H9 (cell line): ENCODE measurements around the gene HSPG2. TPM values are rescaled to one million over a fixed set of nuclear protein-coding genes. Genes with fewer than 3 reads are reported as not detected.

Source experiments
- DNase-seq: peaks from one replicate; pipeline ENCODE4 v3.0.0-alpha.2; 2017
- H2AFZ ChIP-seq: one replicate; pipeline ENCODE4 v1.6.1; 2013; ENCODE audit warnings: mild to moderate bottlenecking, low read length, control low read depth, moderate library complexity
- H2AK5ac ChIP-seq: 2 replicates; pipeline ENCODE4 v1.6.1; 2013; ENCODE audit warnings: low read length, control low read depth, mixed read lengths; ENCODE audit not compliant: insufficient read length
- H2BK120ac ChIP-seq: one replicate; pipeline ENCODE4 v1.6.1; 2013; ENCODE audit warnings: low read depth, mild to moderate bottlenecking, low read length, control low read depth, inconsistent platforms; ENCODE audit not compliant: poor library complexity, severe bottlenecking
- H2BK12ac ChIP-seq: 2 replicates; pipeline ENCODE4 v1.6.1; 2013; ENCODE audit warnings: low read length, control low read depth, mixed read lengths, low read depth; ENCODE audit not compliant: insufficient read length
- H2BK15ac ChIP-seq: 2 replicates; pipeline ENCODE4 v1.6.1; 2013; ENCODE audit warnings: low read depth, low read length, control low read depth
- H2BK20ac ChIP-seq: one replicate; pipeline ENCODE4 v1.6.1; 2013; ENCODE audit warnings: low read depth, mild to moderate bottlenecking, low read length, control low read depth, inconsistent platforms; ENCODE audit not compliant: poor library complexity, severe bottlenecking
- H2BK5ac ChIP-seq: 2 replicates; pipeline ENCODE4 v1.6.1; 2013; ENCODE audit warnings: low read length, control low read depth, mixed read lengths; ENCODE audit not compliant: insufficient read length
- H3K14ac ChIP-seq: 2 replicates; pipeline ENCODE4 v1.6.1; 2013; ENCODE audit warnings: low read length, control low read depth; ENCODE audit not compliant: insufficient read depth
- H3K18ac ChIP-seq: 2 replicates; pipeline ENCODE4 v1.6.1; 2013; ENCODE audit warnings: low read depth, mild to moderate bottlenecking, mixed read lengths, low read length, control low read depth; ENCODE audit not compliant: insufficient read length
- H3K23ac ChIP-seq: 2 replicates; pipeline ENCODE4 v1.6.1; 2013; ENCODE audit warnings: low read length, control low read depth, mixed read lengths, low read depth; ENCODE audit not compliant: insufficient read length
- H3K23me2 ChIP-seq: 2 replicates; pipeline ENCODE4 v1.6.1; 2013; ENCODE audit warnings: low read depth, mild to moderate bottlenecking, mixed read lengths, low read length, control low read depth; ENCODE audit not compliant: insufficient read length, poor library complexity, severe bottlenecking
- H3K27ac ChIP-seq: 2 replicates; pipeline ENCODE4 v1.5.1; 2013; ENCODE audit warnings: low read length, control low read depth, mixed read lengths, low read depth; ENCODE audit not compliant: insufficient read length
- H3K27me3 ChIP-seq: 2 replicates; pipeline ENCODE4 v1.6.1; 2013; ENCODE audit warnings: low read length, control low read depth, inconsistent platforms; ENCODE audit not compliant: insufficient read depth
- H3K4ac ChIP-seq: 2 replicates; pipeline ENCODE4 v1.6.1; 2013; ENCODE audit warnings: low read depth, mild to moderate bottlenecking, control low read depth, inconsistent platforms, low read length, moderate library complexity
- H3K4me1 ChIP-seq: 2 replicates; pipeline ENCODE4 v1.6.1; 2013; ENCODE audit warnings: low read length, control low read depth, inconsistent platforms; ENCODE audit not compliant: insufficient read depth
- H3K4me2 ChIP-seq: 2 replicates; pipeline ENCODE4 v1.6.1; 2013; ENCODE audit warnings: low read length, control low read depth, mixed read lengths; ENCODE audit not compliant: insufficient read length, insufficient read depth
- H3K56ac ChIP-seq: 2 replicates; pipeline ENCODE4 v1.6.1; 2013; ENCODE audit warnings: low read depth, mild to moderate bottlenecking, mixed read lengths, low read length, control low read depth; ENCODE audit not compliant: insufficient read length
- H3K79me1 ChIP-seq: 2 replicates; pipeline ENCODE4 v1.6.1; 2013; ENCODE audit warnings: low read depth, mild to moderate bottlenecking, moderate library complexity, low read length, control low read depth, inconsistent platforms; ENCODE audit not compliant: insufficient read depth, poor library complexity, severe bottlenecking
- H3K79me2 ChIP-seq: 2 replicates; pipeline ENCODE4 v1.6.1; 2013; ENCODE audit warnings: low read length, control low read depth, inconsistent platforms; ENCODE audit not compliant: insufficient read depth
- H3K9ac ChIP-seq: 2 replicates; pipeline ENCODE4 v1.6.1; 2013; ENCODE audit warnings: low read length, control low read depth, mixed read lengths; ENCODE audit not compliant: insufficient read length; ENCODE audit errors: extremely low read depth
- H3K9me3 ChIP-seq: one replicate; pipeline ENCODE4 v1.6.1; 2013; ENCODE audit warnings: low read depth, low read length, inconsistent platforms; ENCODE audit not compliant: control insufficient read depth
- H3T11ph ChIP-seq: one replicate; pipeline ENCODE4 v1.6.1; 2013; ENCODE audit warnings: mild to moderate bottlenecking, low read length, control low read depth, inconsistent platforms
- H4K20me1 ChIP-seq: one replicate; pipeline ENCODE4 v1.6.1; 2013; ENCODE audit not compliant: control insufficient read depth, insufficient read length, insufficient read depth
- H4K5ac ChIP-seq: 2 replicates; pipeline ENCODE4 v1.6.1; 2013; ENCODE audit warnings: low read depth, mild to moderate bottlenecking, mixed read lengths, low read length, control low read depth; ENCODE audit not compliant: insufficient read length
- H4K8ac ChIP-seq: replicated peaks from 2 replicates; pipeline ENCODE4 v1.6.1; 2013; ENCODE audit warnings: low read length, control low read depth, mixed read lengths, low read depth; ENCODE audit not compliant: insufficient read length
- H4K91ac ChIP-seq: 2 replicates; pipeline ENCODE4 v1.6.1; 2013; ENCODE audit warnings: low read depth, mild to moderate bottlenecking, moderate library complexity, mixed read lengths, low read length, control low read depth; ENCODE audit not compliant: insufficient read length
- H3K27ac Mint-ChIP-seq, 3 experiments: 2 replicates in 2 of 3; 3 replicates in 1 of 3; pipeline ENCODE4 v1.8.0; 2020 to 2021; ENCODE audit warnings: mixed read lengths in 3 of 3, mild to moderate bottlenecking in 1 of 3, moderate library complexity in 1 of 3
- H3K27me3 Mint-ChIP-seq: 2 replicates; pipeline ENCODE4 v1.8.0; 2021; ENCODE audit warnings: low read depth, mild to moderate bottlenecking, moderate library complexity, mixed read lengths
- H3K36me3 Mint-ChIP-seq, 3 experiments: 2 replicates in 2 of 3; 3 replicates in 1 of 3; pipeline ENCODE4 v1.8.0; 2020 to 2021; ENCODE audit warnings: low read depth in 3 of 3, mixed read lengths in 3 of 3; ENCODE audit not compliant: insufficient read depth in 1 of 3
- H3K4me1 Mint-ChIP-seq, 2 experiments: 2 replicates each; pipeline ENCODE4 v1.8.0; 2020; ENCODE audit warnings: mixed read lengths in 2 of 2
- H3K4me3 Mint-ChIP-seq, 2 experiments: 2 replicates in 1 of 2; 3 replicates in 1 of 2; pipeline ENCODE4 v1.8.0; 2020 to 2021; ENCODE audit warnings: mild to moderate bottlenecking in 2 of 2, mixed read lengths in 2 of 2, moderate library complexity in 1 of 2
- H3K9me3 Mint-ChIP-seq, 2 experiments: 2 replicates in 1 of 2; 3 replicates in 1 of 2; pipeline ENCODE4 v1.8.0; 2020; ENCODE audit warnings: mild to moderate bottlenecking in 2 of 2, mixed read lengths in 2 of 2, moderate library complexity in 1 of 2
- CTCF ChIP-seq: fragments of 200-600 bp; sonication (generic); conservative IDR thresholded peaks from 3 replicates; pipeline ENCODE4 v1.8.0; 2021; ENCODE audit warnings: antibody characterized with exemption, mild to moderate bottlenecking
- WGBS: extraction: QIAGEN DNeasy Blood & Tissue Kit; methylation state at CpG from one replicate; pipeline ENCODE4 v1.1.7; 2013; ENCODE audit warnings: missing lambda C conversion rate, low lambda C conversion rate, mixed read lengths; ENCODE audit not compliant: insufficient read length; ENCODE audit errors: extremely low coverage; 5-methylcytosine and 5-hydroxymethylcytosine counted together
- total RNA-seq: library from RNA; stranded (reverse); gene quantifications from 2 replicates; pipeline ENCODE4 v1.2.1, GENCODE V29; 2021

The HSPG2 gene
- total RNA-seq, 1 experiment from 2014 or later: 90.0 TPM

- no peak overlapping the region for H4K91ac ChIP-seq
- Mint-ChIP-seq H3K9me3 (no peaks in the 10 kb centered on the region), H3K36me3 (peaks cover 16 to 64% (median 49%) of the 10 kb centered on the region in 3 experiments), H3K4me1 (peaks cover 5 to 16% of the 10 kb centered on the region in 2 experiments), H3K27me3 (no peaks in the 10 kb centered on the region), H3K27ac (peak overlapping the region in 2 of 3 experiments; percentile 27 to 88; a peak in 2 of 7 replicates), H3K4me3 (no peak overlapping the region)
- H3K23me2 ChIP-seq: no peaks in the 10 kb centered on the region
- H3K4me2 ChIP-seq: no peak overlapping the region
- H2AK5ac ChIP-seq: no peak overlapping the region
- no peaks in the 10 kb centered on the region for H3K27me3 ChIP-seq
- no peak overlapping the region for H3K4ac ChIP-seq
- H4K20me1 ChIP-seq: no peaks in the 10 kb centered on the region
- H2BK12ac ChIP-seq: no peak overlapping the region
- no peaks in the 10 kb centered on the region for H3K9me3 ChIP-seq
- no peak overlapping the region for H3K27ac ChIP-seq
- no peaks in the 10 kb centered on the region for H3K4me1 ChIP-seq
- no CpG with 5 or more reads among the region's 13 CpGs for WGBS
- no peak overlapping the region for H2BK120ac ChIP-seq
- TF ChIP-seq CTCF: no peak
- H2BK5ac ChIP-seq: no peak overlapping the region
- H4K5ac ChIP-seq: no peak overlapping the region
- no peaks in the 10 kb centered on the region for H3K79me1 ChIP-seq
- no peaks in the 10 kb centered on the region for H3K79me2 ChIP-seq
- H3K56ac ChIP-seq: no peak overlapping the region
- no peak overlapping the region for H2AFZ ChIP-seq
- H2BK15ac ChIP-seq: no peak overlapping the region
- H3K23ac ChIP-seq: no peak overlapping the region
- no peak for DNase-seq
- no peak overlapping the region for H3K9ac ChIP-seq
- H2BK20ac ChIP-seq: no peak overlapping the region
- no peak overlapping the region for H3K14ac ChIP-seq
- no peak overlapping the region for H4K8ac ChIP-seq
- H3T11ph ChIP-seq: no peak overlapping the region
- no peak overlapping the region for H3K18ac ChIP-seq
These were observed 65.2 kb downstream of the HSPG2 start for GRCh38 chr1:21871943-21872342.
